8988T (cell line): ENCODE results near the gene WNT5B.

ENCODE experiments used
- DNase-seq: peaks from one replicate; pipeline ENCODE4 v3.0.0; 2011

Gene WNT5B

GRCh38 chr12:1630827-1631591, 2.0 kb downstream of the WNT5B start:
- DNase-seq, result no peak

- no peak for DNase-seq
Measured at GRCh38 chr12:1632702-1633101, 3.7 kb downstream of the WNT5B start.

DNA sequence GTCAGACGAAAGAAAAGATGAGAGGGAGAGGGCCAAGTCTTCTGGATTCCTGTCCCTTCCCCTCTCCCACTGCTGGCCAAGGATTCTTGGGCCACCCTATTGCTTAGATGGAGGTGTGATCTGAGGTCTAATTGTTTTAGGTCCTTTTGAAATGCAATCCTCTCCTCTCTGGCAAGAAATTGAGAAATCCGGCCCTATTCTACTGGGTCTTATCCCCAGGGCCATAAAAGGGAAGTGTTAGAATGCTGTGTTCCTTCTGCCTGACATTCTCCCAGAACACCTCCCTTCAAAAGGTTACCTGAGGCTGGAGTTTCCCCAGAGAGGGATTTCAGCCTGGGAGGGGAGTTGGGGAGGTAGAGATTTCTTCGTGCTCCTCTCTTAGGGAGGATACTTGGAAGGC, 4.4 kb downstream of the WNT5B start:
- no peak for DNase-seq

GRCh38 chr12:1634149-1634548, 5.1 kb downstream of the WNT5B start:
- no peak for DNase-seq

GRCh38 chr12:1634590-1635191, 5.7 kb downstream of the WNT5B start:
- peak; percentile 63 for DNase-seq

- no peak for DNase-seq
Measured at GRCh38 chr12:1635301-1636095, 6.5 kb downstream of the WNT5B start.

DNA sequence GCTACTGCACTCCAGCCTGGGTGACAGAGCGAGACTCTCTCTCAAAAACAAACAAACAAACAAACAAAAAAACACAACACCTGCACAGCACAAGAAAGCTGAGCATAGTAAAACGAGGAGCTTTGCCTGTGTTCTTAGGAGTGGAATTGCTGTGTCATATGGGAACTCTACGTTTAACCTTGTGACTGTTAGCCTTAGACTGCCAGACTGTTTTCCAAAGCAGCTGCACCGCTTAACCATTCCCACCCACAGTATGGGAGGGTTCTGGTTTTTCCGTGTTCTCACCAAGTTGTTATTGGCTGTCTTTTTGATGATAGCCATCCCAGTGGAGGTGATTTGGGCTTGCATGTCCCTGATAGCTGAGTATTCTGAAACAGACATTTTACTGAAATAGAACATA, 9.2 kb downstream of the WNT5B start:
- no peak for DNase-seq

GRCh38 chr12:1639538-1639937, 10.5 kb downstream of the WNT5B start:
- DNase-seq, result no peak

GRCh38 chr12:1640328-1641234, 11.6 kb downstream of the WNT5B start:
- DNase-seq, result no peak

DNA sequence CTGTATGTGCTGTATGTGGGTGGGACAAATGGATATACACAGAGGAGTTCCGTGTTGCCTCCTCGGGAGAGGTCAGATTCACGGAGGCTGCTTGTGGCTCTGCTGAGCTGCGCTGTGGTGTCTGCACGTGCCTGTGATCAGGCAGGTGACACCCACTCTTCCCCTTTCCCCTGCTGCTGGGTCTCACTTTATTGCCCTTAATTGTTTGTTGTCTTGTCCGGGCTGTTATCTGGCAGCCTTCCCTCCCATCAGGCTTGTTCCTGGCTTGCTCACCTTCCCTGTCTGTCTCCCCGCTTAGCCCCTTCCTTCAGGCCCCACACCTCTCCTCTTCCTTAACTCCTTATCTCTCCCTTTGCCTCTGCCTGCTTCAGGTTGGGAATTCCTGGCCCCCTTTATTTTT, 13.5 kb downstream of the WNT5B start:
- DNase-seq, result no peak

DNA sequence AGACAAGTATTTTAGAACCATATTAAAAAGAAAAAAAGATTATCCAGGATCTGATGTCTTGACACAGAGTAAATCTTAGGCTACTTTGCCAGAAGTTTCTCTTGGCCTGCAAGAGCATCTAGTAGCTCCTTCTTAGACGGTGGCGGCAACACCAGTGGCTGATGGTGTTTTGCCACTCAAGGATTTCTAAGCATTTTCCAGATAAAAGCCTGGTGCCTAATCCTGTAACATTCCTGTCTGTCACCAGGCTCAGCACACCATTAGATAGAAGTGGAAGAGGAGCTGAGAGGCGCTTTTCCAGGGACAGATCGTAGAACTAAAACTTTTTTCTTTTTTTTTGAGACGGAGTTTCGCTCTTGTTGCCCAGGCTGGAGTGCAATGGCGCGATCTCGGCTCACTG, 14.0 kb downstream of the WNT5B start:
- no peak for DNase-seq

GRCh38 chr12:1643905-1644533, 15.0 kb downstream of the WNT5B start:
- DNase-seq, result no peak

GRCh38 chr12:1644534-1645438, 15.8 kb downstream of the WNT5B start:
- DNase-seq, result no peak

DNA sequence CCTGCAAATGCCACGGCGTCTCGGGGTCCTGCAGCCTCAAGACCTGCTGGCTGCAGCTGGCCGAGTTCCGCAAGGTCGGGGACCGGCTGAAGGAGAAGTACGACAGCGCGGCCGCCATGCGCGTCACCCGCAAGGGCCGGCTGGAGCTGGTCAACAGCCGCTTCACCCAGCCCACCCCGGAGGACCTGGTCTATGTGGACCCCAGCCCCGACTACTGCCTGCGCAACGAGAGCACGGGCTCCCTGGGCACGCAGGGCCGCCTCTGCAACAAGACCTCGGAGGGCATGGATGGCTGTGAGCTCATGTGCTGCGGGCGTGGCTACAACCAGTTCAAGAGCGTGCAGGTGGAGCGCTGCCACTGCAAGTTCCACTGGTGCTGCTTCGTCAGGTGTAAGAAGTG, 16.8 kb downstream of the WNT5B start:
- DNase-seq, result no peak

- no peak for DNase-seq
Measured at GRCh38 chr12:1646569-1647284, 17.7 kb downstream of the WNT5B start.

- DNase-seq, result no peak
Measured at GRCh38 chr12:1647285-1647669, 18.2 kb downstream of the WNT5B start.

DNA sequence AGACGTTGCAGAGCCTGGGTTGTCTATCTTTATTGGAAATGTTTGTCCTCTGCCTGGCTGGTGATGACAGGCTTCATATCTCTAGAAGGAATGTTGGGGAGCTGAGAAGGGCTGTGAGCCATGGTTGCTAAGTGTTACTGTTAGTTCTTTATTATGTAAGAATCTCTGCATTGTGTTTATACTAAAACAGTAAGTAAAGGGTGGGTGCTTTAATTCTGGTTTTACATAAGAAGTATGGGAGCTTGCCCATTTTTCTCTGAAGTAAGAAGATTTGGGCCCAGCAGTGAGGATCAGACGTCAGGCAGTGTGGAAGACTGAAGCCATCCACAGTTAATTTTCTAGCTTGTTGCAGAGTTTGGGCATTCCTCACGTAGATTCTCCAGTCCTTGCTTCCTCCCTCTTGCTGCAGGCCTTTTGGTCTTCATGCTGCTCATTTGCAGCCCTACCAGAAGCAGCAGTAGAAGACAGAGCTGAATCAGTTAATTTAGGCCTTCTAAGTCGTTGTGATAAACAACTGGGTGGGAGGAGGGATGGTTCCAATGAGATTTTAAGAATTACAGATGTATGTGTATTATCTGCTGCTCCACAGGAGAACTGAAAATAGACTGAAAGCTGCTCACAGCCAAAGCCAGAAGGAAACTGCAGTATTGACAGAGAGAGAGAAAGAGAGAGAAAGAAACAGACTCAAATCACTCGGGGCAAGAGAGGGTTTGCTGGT, 21.4 kb downstream of the WNT5B start:
- no peak for DNase-seq

GRCh38 chr12:1650978-1651361, 21.9 kb downstream of the WNT5B start:
- no peak for DNase-seq

GRCh38 chr12:1651946-1652345, 22.9 kb downstream of the WNT5B start:
- DNase-seq, result no peak

DNA sequence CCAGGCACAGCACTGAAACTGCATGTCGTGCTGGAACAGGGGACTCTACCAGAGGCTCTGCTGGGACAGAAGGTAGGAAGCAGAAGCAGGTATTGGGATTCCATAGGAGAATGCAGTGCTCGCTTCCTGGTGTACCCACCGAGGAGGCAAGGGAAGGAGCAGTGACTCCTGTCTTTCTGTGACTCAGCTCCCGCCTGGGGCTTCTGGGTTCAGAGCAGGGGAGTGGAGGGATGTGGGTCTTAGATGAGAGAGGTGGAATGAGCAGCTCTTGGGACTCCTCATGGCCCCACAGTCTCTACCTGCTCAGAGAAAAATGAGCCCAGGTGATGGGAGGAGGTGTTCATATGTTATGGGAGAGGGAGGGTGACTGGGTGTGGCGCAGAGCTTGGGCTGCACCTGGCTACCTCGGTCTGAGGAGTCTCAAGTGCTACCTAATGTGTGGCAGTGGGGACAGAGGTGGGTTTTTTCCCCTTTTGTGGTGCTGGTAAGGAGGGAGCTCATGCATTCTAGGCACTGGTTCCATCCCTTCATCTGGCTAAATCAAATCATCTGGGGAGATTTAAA, 26.3 kb downstream of the WNT5B start:
- no peak for DNase-seq
